ENCODE measurements around the gene MFAP2. TPM values are rescaled to one million over a fixed set of nuclear protein-coding genes. Genes with fewer than 3 reads are reported as not detected.

The MFAP2 gene
- total RNA-seq, 1 donor from 2014 or later, result 172 TPM

DNA sequence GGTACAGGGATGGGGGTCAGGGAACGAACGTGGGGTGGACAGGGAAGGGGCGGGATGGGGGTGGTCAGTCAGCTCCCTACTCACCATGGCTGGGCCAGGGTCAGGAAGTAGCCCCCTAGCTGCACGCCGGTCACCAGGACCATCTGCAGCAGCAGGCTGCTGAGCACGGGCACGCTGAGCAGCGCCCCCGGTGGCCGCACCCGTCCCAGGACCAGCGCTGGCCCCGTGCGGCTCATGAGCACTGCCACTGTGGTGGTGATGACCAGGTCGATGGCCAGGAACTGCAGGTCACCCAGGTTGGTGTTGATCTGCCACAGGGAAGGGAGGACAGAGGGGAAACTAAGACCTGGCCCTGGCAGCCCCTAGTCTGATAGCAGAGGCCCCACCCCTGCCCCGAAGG, 6.5 kb upstream of the MFAP2 start:
- Mint-ChIP-seq H3K4me3 (ENCODE audit: unreplicated experiment) (no peak overlapping the region), H3K36me3 (ENCODE audit: unreplicated experiment) (peaks cover 11% of the 10 kb centered on the region), H3K27me3 (ENCODE audit: unreplicated experiment) (no peaks in the 10 kb centered on the region), H3K27ac (ENCODE audit: unreplicated experiment) (no peak overlapping the region), H3K9me3 (ENCODE audit: unreplicated experiment) (no peaks in the 10 kb centered on the region), H3K4me1 (ENCODE audit: unreplicated experiment) (peaks cover 12% of the 10 kb centered on the region)
- no peak for DNase-seq (ENCODE audit: extremely low spot score, unreplicated experiment)
- TF ChIP-seq, protein P1, sequence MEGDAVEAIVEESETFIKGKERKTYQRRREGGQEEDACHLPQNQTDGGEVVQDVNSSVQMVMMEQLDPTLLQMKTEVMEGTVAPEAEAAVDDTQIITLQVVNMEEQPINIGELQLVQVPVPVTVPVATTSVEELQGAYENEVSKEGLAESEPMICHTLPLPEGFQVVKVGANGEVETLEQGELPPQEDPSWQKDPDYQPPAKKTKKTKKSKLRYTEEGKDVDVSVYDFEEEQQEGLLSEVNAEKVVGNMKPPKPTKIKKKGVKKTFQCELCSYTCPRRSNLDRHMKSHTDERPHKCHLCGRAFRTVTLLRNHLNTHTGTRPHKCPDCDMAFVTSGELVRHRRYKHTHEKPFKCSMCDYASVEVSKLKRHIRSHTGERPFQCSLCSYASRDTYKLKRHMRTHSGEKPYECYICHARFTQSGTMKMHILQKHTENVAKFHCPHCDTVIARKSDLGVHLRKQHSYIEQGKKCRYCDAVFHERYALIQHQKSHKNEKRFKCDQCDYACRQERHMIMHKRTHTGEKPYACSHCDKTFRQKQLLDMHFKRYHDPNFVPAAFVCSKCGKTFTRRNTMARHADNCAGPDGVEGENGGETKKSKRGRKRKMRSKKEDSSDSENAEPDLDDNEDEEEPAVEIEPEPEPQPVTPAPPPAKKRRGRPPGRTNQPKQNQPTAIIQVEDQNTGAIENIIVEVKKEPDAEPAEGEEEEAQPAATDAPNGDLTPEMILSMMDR (IDR thresholded peaks at IDR 0.05), result peak; percentile 53

DNA sequence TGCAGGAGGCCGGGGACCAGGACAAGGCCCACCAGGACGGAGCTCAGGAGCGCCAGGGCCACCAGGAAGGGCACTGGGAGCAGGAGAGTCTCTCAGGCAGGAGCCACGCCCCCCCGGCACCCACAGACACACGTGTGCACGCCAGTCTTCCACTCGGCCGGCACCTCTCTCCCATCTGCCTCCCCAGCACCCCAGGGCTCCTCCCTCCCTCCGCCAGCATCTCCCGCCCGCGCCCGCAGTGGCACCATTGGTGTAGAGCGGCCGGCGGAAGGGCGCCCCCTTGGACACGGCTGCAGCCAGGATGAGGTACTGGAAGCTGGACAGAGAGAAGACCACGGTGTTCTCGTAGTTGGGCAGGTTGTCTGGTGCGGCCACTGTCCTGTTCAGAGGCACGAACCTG, 6.1 kb upstream of the MFAP2 start:
- peaks cover 11% of the 10 kb centered on the region for H3K36me3 Mint-ChIP-seq (ENCODE audit: unreplicated experiment)
- H3K4me1 Mint-ChIP-seq (ENCODE audit: unreplicated experiment), result peaks cover 13% of the 10 kb centered on the region
- no peak overlapping the region for H3K4me3 Mint-ChIP-seq (ENCODE audit: unreplicated experiment)
- DNase-seq (ENCODE audit: extremely low spot score, unreplicated experiment), result no peak
- TF ChIP-seq, protein P1 (IDR thresholded peaks at IDR 0.05), result no peak
- H3K27ac Mint-ChIP-seq (ENCODE audit: unreplicated experiment), result no peak overlapping the region
- no peaks in the 10 kb centered on the region for H3K9me3 Mint-ChIP-seq (ENCODE audit: unreplicated experiment)
- H3K27me3 Mint-ChIP-seq (ENCODE audit: unreplicated experiment), result no peaks in the 10 kb centered on the region

DNA sequence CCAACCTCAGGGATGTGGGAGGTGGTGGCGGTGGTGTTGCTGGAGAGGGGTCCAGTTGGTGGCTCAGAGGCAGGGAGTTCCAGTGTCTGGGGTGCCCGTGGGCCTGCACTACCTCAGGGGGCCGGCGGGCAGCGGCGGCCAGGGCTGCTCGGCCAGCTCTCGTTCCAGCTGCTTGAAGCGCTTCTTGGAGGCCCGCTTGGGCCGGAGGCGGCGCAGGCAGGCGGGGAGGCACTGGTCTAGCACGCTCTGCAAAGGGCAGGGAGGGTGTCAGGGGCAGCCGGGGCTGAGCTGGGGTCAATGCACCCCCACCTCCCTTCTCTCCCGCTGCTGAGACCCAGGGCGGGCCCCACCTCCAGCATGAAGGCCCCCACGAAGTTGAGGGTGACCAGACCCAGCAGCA, 5.7 kb upstream of the MFAP2 start:
- no peak overlapping the region for H3K4me3 Mint-ChIP-seq (ENCODE audit: unreplicated experiment)
- H3K36me3 Mint-ChIP-seq (ENCODE audit: unreplicated experiment), result peaks cover 11% of the 10 kb centered on the region
- DNase-seq (ENCODE audit: extremely low spot score, unreplicated experiment), result no peak
- no peaks in the 10 kb centered on the region for H3K27me3 Mint-ChIP-seq (ENCODE audit: unreplicated experiment)
- H3K9me3 Mint-ChIP-seq (ENCODE audit: unreplicated experiment), result no peaks in the 10 kb centered on the region
- H3K4me1 Mint-ChIP-seq (ENCODE audit: unreplicated experiment), result peaks cover 18% of the 10 kb centered on the region
- no peak overlapping the region for H3K27ac Mint-ChIP-seq (ENCODE audit: unreplicated experiment)
- TF ChIP-seq, protein P1 (IDR thresholded peaks at IDR 0.05), result no peak

DNA sequence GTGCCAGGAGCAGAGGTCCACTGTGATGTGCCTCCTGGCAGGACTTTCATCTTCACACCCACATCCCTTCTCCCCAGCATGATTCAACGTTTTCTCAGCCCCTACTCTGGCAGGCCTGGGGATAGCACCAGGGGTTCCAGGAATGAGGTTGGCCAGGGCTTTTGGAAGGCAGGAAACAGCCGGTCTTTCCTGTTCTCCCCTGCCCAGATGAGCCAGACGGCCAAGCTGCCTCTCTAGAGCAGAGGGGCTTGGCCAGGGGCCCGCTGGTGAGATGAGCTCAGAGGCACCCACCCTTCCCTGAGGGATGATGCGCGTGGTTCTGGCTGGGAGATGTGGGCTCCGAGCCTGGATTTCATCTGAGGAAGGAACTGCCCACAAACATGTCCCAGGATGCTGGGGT, 4.3 kb upstream of the MFAP2 start:
- DNase-seq (ENCODE audit: extremely low spot score, unreplicated experiment), result no peak
- Mint-ChIP-seq H3K9me3 (ENCODE audit: unreplicated experiment) (no peaks in the 10 kb centered on the region), H3K27ac (ENCODE audit: unreplicated experiment) (peak overlapping the region; percentile 71), H3K4me3 (ENCODE audit: unreplicated experiment) (no peak overlapping the region), H3K4me1 (ENCODE audit: unreplicated experiment) (peaks cover 25% of the 10 kb centered on the region), H3K27me3 (ENCODE audit: unreplicated experiment) (no peaks in the 10 kb centered on the region), H3K36me3 (ENCODE audit: unreplicated experiment) (peaks cover 11% of the 10 kb centered on the region)
- TF ChIP-seq, protein P1 (IDR thresholded peaks at IDR 0.05), result no peak

DNA sequence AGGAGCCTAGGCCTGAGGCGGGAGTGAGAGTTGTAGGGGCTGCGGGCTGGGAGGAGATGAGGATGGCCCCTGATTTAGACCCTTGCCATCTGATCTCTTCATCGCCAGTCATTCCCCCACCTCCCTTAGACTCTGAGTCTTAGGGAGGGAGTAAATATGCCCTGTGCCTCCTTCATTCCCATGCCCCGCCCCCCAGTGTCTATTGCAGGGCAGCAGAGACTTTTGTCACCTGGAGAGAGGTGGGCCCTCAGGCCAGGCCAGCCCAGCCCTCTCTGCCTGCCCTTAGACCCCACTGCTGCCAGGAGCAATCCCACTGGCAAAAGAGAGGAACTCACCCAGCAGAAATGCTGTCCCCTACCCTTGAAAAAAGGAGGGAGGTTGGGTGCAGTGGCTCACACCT, 3.2 kb upstream of the MFAP2 start:
- TF ChIP-seq, protein P1 (IDR thresholded peaks at IDR 0.05), result no peak
- Mint-ChIP-seq H3K9me3 (ENCODE audit: unreplicated experiment) (no peaks in the 10 kb centered on the region), H3K27ac (ENCODE audit: unreplicated experiment) (no peak overlapping the region), H3K4me1 (ENCODE audit: unreplicated experiment) (peaks cover 31% of the 10 kb centered on the region), H3K4me3 (ENCODE audit: unreplicated experiment) (no peak overlapping the region), H3K27me3 (ENCODE audit: unreplicated experiment) (no peaks in the 10 kb centered on the region), H3K36me3 (ENCODE audit: unreplicated experiment) (peaks cover 7% of the 10 kb centered on the region)
- DNase-seq (ENCODE audit: extremely low spot score, unreplicated experiment), result no peak

All from osteocyte (in vitro differentiated cells).